ENCODE results near the gene MDM4. TPM values are rescaled to one million over a fixed set of nuclear protein-coding genes. Genes with fewer than 3 reads are reported as not detected.

Gene MDM4
- total RNA-seq, 1 experiment from 2014 or later = 56.5 TPM

GRCh38 chr1:204584699-204585372, 68.6 kb downstream of the MDM4 start:
- Mint-ChIP-seq H3K27ac (ENCODE audit: unreplicated experiment) (no peak overlapping the region), H3K9me3 (ENCODE audit: unreplicated experiment) (no peaks in the 10 kb centered on the region), H3K4me1 (ENCODE audit: low read depth, unreplicated experiment) (peaks cover 7% of the 10 kb centered on the region), H3K27me3 (ENCODE audit: insufficient read depth, unreplicated experiment) (no peaks in the 10 kb centered on the region), H3K4me3 (ENCODE audit: unreplicated experiment) (no peak overlapping the region), H3K36me3 (ENCODE audit: insufficient read depth, unreplicated experiment) (no peaks in the 10 kb centered on the region)
- POLR2A ChIA-PET = no interaction called here
- Histone ChIP-seq H3K4me3 (ENCODE audit: low read depth, low read length) (no peak overlapping the region), H3K9me3 (no peaks in the 10 kb centered on the region), H3K36me3 (ENCODE audit: control insufficient read depth, insufficient read depth, low read length) (no peaks in the 10 kb centered on the region), H3K27me3 (replicated peaks; ENCODE audit: control insufficient read depth, insufficient read depth, low read length) (no peaks in the 10 kb centered on the region), H3K4me1 (peaks cover 7% of the 10 kb centered on the region)
- intact Hi-C loops (cut with micrococcal nuclease; ENCODE audit: unreplicated experiment) = no loop called here
- no peak for TF ChIP-seq CTCF (IDR thresholded peaks at IDR 0.05; ENCODE audit: insufficient read depth in 1 of 2, low read depth in 1 of 2, low read length in 1 of 2, severe bottlenecking in 1 of 2, unreplicated experiment in 1 of 2)
- no TSS peak for BruUV-seq (replicated peaks)
- CTCF ChIA-PET = no interaction called here
- DNase-seq = no peak

DNA sequence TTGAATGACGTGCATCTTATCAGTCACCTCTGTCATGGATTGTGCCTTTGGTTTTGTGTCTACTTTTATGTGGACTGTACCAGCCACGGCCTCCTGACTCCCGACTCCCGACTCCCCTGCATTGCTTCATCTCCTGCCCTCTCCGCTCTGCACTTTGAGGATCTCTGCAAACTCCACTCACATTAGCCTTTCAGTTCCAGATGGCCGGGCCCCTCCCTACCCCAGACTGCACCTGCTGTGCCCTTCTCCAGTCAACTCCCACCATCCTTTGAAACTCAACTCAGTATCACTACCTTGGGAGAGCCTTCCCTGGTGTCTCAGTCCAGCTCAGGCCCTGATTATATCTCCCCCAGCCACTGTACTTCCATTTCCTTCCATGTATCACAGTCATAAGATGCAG, 71.4 kb downstream of the MDM4 start:
- H3K9me3 ChIP-seq = no peaks in the 10 kb centered on the region
- no peak overlapping the region for H3K4me3 Mint-ChIP-seq (ENCODE audit: unreplicated experiment)
- H3K4me1 ChIP-seq = peaks cover 14% of the 10 kb centered on the region
- no peak overlapping the region for H3K27ac Mint-ChIP-seq (ENCODE audit: unreplicated experiment)
- H3K36me3 Mint-ChIP-seq (ENCODE audit: insufficient read depth, unreplicated experiment) = no peaks in the 10 kb centered on the region
- no peaks in the 10 kb centered on the region for H3K36me3 ChIP-seq (ENCODE audit: control insufficient read depth, insufficient read depth, low read length)
- no peaks in the 10 kb centered on the region for H3K27me3 Mint-ChIP-seq (ENCODE audit: insufficient read depth, unreplicated experiment)
- peaks cover 15% of the 10 kb centered on the region for H3K4me1 Mint-ChIP-seq (ENCODE audit: low read depth, unreplicated experiment)
- H3K4me3 ChIP-seq (ENCODE audit: low read depth, low read length) = no peak overlapping the region
- ChIA-PET CTCF (no interaction called here), POLR2A (no interaction called here)
- no TSS peak for BruUV-seq (replicated peaks)
- no peaks in the 10 kb centered on the region for H3K27me3 ChIP-seq (replicated peaks; ENCODE audit: control insufficient read depth, insufficient read depth, low read length)
- no peak for TF ChIP-seq CTCF (IDR thresholded peaks at IDR 0.05; ENCODE audit: insufficient read depth in 1 of 2, low read depth in 1 of 2, low read length in 1 of 2, severe bottlenecking in 1 of 2, unreplicated experiment in 1 of 2)
- DNase-seq = no peak
- intact Hi-C loops (cut with micrococcal nuclease; ENCODE audit: unreplicated experiment) = no loop called here
- H3K9me3 Mint-ChIP-seq (ENCODE audit: unreplicated experiment) = no peaks in the 10 kb centered on the region

DNA sequence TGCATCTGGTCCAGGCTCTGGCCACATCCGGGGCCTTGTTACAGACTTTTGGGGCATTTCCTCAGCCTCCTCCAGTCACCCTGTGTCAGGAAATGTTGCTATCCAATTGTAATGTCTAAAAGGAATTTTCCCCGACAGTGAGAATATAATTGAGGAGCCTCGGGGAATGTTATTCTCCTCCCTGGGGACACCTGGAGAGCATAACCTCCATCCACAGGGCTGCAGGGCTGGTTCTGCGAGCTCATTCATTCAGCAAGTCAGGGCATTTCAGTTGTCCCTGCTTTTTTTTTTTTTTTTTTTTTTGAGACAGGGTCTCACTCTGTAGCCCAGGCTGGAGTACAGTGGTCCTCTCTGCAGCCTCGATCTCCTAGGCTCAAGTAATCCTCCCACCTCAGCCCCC, 72.6 kb downstream of the MDM4 start:
- Histone ChIP-seq H3K4me1 (peaks cover 14% of the 10 kb centered on the region), H3K4me3 (ENCODE audit: low read depth, low read length) (no peak overlapping the region), H3K27me3 (replicated peaks; ENCODE audit: control insufficient read depth, insufficient read depth, low read length) (no peaks in the 10 kb centered on the region), H3K9me3 (no peaks in the 10 kb centered on the region), H3K36me3 (ENCODE audit: control insufficient read depth, insufficient read depth, low read length) (no peaks in the 10 kb centered on the region)
- no peak for DNase-seq
- no peak for TF ChIP-seq CTCF (IDR thresholded peaks at IDR 0.05; ENCODE audit: insufficient read depth in 1 of 2, low read depth in 1 of 2, low read length in 1 of 2, severe bottlenecking in 1 of 2, unreplicated experiment in 1 of 2)
- intact Hi-C loops (cut with micrococcal nuclease; ENCODE audit: unreplicated experiment) = no loop called here
- POLR2A ChIA-PET = interaction anchor here (0.6 kb wide), 1 partner anchor 638 kb away, joined by 10 read pairs; no protein-coding TSS in a partner anchor
- Mint-ChIP-seq H3K27me3 (ENCODE audit: insufficient read depth, unreplicated experiment) (no peaks in the 10 kb centered on the region), H3K27ac (ENCODE audit: unreplicated experiment) (no peak overlapping the region), H3K36me3 (ENCODE audit: insufficient read depth, unreplicated experiment) (no peaks in the 10 kb centered on the region), H3K9me3 (ENCODE audit: unreplicated experiment) (no peaks in the 10 kb centered on the region), H3K4me1 (ENCODE audit: low read depth, unreplicated experiment) (peaks cover 15% of the 10 kb centered on the region), H3K4me3 (ENCODE audit: unreplicated experiment) (no peak overlapping the region)
- no TSS peak for BruUV-seq (replicated peaks)
- CTCF ChIA-PET = no interaction called here
